SK-N-SH (cell line): ENCODE measurements around the gene ZNF138. TPM values are rescaled to one million over a fixed set of nuclear protein-coding genes. Genes with fewer than 3 reads are reported as not detected.

Experiments used
- CTCF ChIA-PET: fragments of 300-600, 350-600 bp; formaldehyde crosslinking; extraction: SDS; loops from one replicate; lab custom pipeline; 2021; lab: Yijun Ruan, JAX
- POLR2A ChIA-PET: fragments of 350-600 bp; sonication (Branson Sonifier 250); formaldehyde crosslinking; extraction: SDS; loops from one replicate; lab custom pipeline; 2020; ENCODE audit warnings: antibody characterized with exemption, inconsistent platforms; lab: Yijun Ruan, JAX
- DNase-seq: peaks from one replicate; pipeline ENCODE4 v3.0.0; 2012
- H2AFZ ChIP-seq: fragments of 200-600 bp; sonication (generic); 2 replicates; pipeline ENCODE4 v1.8.1; 2016; ENCODE audit warnings: antibody characterized with exemption, mild to moderate bottlenecking, low read depth
- H3F3A ChIP-seq: fragments of 200-600 bp; sonication (generic); replicated peaks from 2 replicates; pipeline ENCODE3; 2016; ENCODE audit warnings: antibody characterized with exemption, mild to moderate bottlenecking; ENCODE audit not compliant: insufficient read depth
- H3K27ac ChIP-seq, 2 experiments: fragments of 200-500 bp in 1 of 2; fragments of 200-600 bp in 1 of 2; sonication (Bioruptor generic) in 1 of 2; sonication (generic), shearing (Covaris generic) in 1 of 2; 2 replicates each; pipeline versions ENCODE4 v1.5.1 to v1.6.1; 2014 to 2016; ENCODE audit warnings: low read depth in 2 of 2, inconsistent platforms in 1 of 2, low read length in 1 of 2, mild to moderate bottlenecking in 1 of 2, mixed read lengths in 1 of 2
- H3K27me3 ChIP-seq: fragments of 200-600 bp; sonication (generic), shearing (Covaris generic); 2 replicates; pipeline ENCODE4 v1.6.1; 2016; ENCODE audit warnings: mixed run types; ENCODE audit not compliant: insufficient read depth
- H3K36me3 ChIP-seq, 2 experiments: fragments of 200-500 bp in 1 of 2; fragments of 200-600 bp in 1 of 2; sonication (Bioruptor generic) in 1 of 2; sonication (generic) in 1 of 2; replicated peaks in 1 of 2; 2 replicates each; pipeline versions ENCODE3 to v1.5.1; 2014 to 2016; ENCODE audit warnings: low read length in 1 of 2, mild to moderate bottlenecking in 1 of 2; ENCODE audit not compliant: insufficient read depth in 2 of 2, control insufficient read depth in 1 of 2
- H3K4me1 ChIP-seq, 2 experiments: fragments of 200-500 bp in 1 of 2; fragments of 200-600 bp in 1 of 2; sonication (Bioruptor generic) in 1 of 2; sonication (generic), shearing (Covaris generic) in 1 of 2; 2 replicates each; pipeline versions ENCODE4 v1.5.1 to v1.6.1; 2014 to 2016; ENCODE audit warnings: low read depth in 1 of 2, low read length in 1 of 2, mixed run types in 1 of 2; ENCODE audit not compliant: insufficient read depth in 2 of 2, control insufficient read depth in 1 of 2
- H3K4me2 ChIP-seq: fragments of 200-600 bp; sonication (generic), shearing (Covaris generic); 2 replicates; pipeline ENCODE4 v1.6.1; 2017; ENCODE audit warnings: mixed run types
- H3K4me3 ChIP-seq, 2 experiments: fragments of 200-500 bp in 1 of 2; fragments of 200-600 bp in 1 of 2; sonication (Bioruptor generic) in 1 of 2; sonication (generic), shearing (Covaris generic) in 1 of 2; 2 replicates each; pipeline versions ENCODE4 v1.5.1 to v1.8.1; 2014 to 2016; ENCODE audit warnings: low read depth in 2 of 2, inconsistent platforms in 1 of 2, low read length in 1 of 2, mild to moderate bottlenecking in 1 of 2, mixed read lengths in 1 of 2, moderate library complexity in 1 of 2
- H3K79me2 ChIP-seq: fragments of 200-600 bp; sonication (generic); 2 replicates; pipeline ENCODE4 v1.8.1; 2017; ENCODE audit warnings: mild to moderate bottlenecking; ENCODE audit not compliant: insufficient read depth
- H3K9ac ChIP-seq: fragments of 200-600 bp; sonication (generic); 2 replicates; pipeline ENCODE4 v1.6.1; 2017; ENCODE audit warnings: mixed run types
- H3K9me2 ChIP-seq: fragments of 200-600 bp; sonication (generic); 2 replicates; pipeline ENCODE4 v1.6.1; 2017; ENCODE audit warnings: mixed run types
- H3K9me3 ChIP-seq: fragments of 200-600 bp; sonication (generic); 2 replicates; pipeline ENCODE4 v1.6.1; 2017; ENCODE audit warnings: mixed run types, mild to moderate bottlenecking, moderate library complexity
- H4K20me1 ChIP-seq: fragments of 200-600 bp; sonication (generic); 2 replicates; pipeline ENCODE4 v1.6.1; 2017; ENCODE audit warnings: mild to moderate bottlenecking, mixed run types; ENCODE audit not compliant: insufficient read depth
- EZH2phosphoT487 ChIP-seq: fragments of 200-600 bp; sonication (generic); IDR thresholded peaks from 2 replicates; pipeline ENCODE4 v1.6.1; 2017; ENCODE audit warnings: low read depth, mixed run types, mild to moderate bottlenecking, antibody characterized with exemption, moderate library complexity, borderline replicate concordance
- GATA2 ChIP-seq: sonication (generic); formaldehyde crosslinking; IDR thresholded peaks from 2 replicates; pipeline ENCODE4 v1.5.0; 2020; ENCODE audit warnings: mild to moderate bottlenecking, missing genetic modification reagents
- RAD21 ChIP-seq: IDR thresholded peaks from 2 replicates; pipeline ENCODE4 v1.6.1; 2012; ENCODE audit warnings: mild to moderate bottlenecking, low read length
- SIN3A ChIP-seq: IDR thresholded peaks from 2 replicates; pipeline ENCODE4 v1.6.1; 2012; ENCODE audit warnings: low read depth, mild to moderate bottlenecking, low read length, moderate library complexity, borderline replicate concordance
- TEAD4 ChIP-seq: IDR thresholded peaks from 2 replicates; pipeline ENCODE4 v1.4.0; 2012; ENCODE audit warnings: mild to moderate bottlenecking, borderline replicate concordance; ENCODE audit not compliant: insufficient read depth
- WGBS: methylation state at CpG from one replicate; pipeline ENCODE4 v1.1.6; 2017; ENCODE audit warnings: low lambda C conversion rate; 5-methylcytosine and 5-hydroxymethylcytosine counted together
- polyA plus RNA-seq, 3 experiments: library from polyadenylated mRNA; depleted of rRNA; stranded (reverse); fragments of >200 nt; gene quantifications; 2 replicates each; pipeline ENCODE4 v1.2.3, GENCODE V29; 2012
- TF ChIP-seq, protein P1 (sequence below): IDR thresholded peaks from 2 replicates; pipeline ENCODE4 v1.6.1; 2012; ENCODE audit warnings: mild to moderate bottlenecking, low read depth, low read length, moderate library complexity

Gene ZNF138
- polyA plus RNA-seq, 1 of the 3 experiments (the other 2 are of a cell fraction): 4.9 TPM

DNA sequence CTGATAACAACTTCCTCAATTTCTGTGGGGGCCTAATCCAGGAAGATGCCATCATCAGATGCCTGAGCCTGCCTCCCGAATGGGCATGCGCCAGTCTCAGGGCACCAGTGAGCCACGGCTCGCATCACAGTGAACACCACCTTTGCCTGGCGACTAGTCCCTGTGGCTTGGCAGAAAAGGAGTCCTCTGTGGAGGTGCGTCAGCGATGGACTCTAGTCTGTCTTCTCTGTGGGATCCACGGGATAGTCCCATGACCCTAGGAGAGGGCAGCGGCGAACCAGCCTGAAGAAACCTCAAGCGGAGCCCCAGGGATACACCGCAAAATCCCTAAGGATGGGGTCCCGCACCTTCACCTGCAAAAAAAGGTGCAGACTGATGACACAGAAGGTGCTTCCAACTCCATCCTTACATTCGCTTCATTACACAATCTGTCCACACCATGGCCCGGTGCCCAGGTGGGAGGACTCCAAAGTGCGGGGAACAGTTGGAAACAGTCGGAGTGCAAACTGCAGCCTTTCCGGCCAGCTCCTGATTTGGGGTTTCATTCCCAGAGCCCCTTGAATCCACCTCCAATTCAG lies 73.7 kb downstream of the ZNF138 start:
- TF ChIP-seq EZH2phosphoT487 (no peak), TEAD4 (no peak), RAD21 (no peak)
- TF ChIP-seq, protein P1, sequence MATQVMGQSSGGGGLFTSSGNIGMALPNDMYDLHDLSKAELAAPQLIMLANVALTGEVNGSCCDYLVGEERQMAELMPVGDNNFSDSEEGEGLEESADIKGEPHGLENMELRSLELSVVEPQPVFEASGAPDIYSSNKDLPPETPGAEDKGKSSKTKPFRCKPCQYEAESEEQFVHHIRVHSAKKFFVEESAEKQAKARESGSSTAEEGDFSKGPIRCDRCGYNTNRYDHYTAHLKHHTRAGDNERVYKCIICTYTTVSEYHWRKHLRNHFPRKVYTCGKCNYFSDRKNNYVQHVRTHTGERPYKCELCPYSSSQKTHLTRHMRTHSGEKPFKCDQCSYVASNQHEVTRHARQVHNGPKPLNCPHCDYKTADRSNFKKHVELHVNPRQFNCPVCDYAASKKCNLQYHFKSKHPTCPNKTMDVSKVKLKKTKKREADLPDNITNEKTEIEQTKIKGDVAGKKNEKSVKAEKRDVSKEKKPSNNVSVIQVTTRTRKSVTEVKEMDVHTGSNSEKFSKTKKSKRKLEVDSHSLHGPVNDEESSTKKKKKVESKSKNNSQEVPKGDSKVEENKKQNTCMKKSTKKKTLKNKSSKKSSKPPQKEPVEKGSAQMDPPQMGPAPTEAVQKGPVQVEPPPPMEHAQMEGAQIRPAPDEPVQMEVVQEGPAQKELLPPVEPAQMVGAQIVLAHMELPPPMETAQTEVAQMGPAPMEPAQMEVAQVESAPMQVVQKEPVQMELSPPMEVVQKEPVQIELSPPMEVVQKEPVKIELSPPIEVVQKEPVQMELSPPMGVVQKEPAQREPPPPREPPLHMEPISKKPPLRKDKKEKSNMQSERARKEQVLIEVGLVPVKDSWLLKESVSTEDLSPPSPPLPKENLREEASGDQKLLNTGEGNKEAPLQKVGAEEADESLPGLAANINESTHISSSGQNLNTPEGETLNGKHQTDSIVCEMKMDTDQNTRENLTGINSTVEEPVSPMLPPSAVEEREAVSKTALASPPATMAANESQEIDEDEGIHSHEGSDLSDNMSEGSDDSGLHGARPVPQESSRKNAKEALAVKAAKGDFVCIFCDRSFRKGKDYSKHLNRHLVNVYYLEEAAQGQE: no peak
- TF ChIP-seq, all 33 proteins: peak for 0
- no peak for DNase-seq
- H3K4me1 ChIP-seq: no peaks in the 10 kb centered on the region
- H3K79me2 ChIP-seq: no peaks in the 10 kb centered on the region
- no peak overlapping the region for H3K4me3 ChIP-seq
- no peaks in the 10 kb centered on the region for H3F3A ChIP-seq
- H3K9me3 ChIP-seq: no peaks in the 10 kb centered on the region
- H3K27me3 ChIP-seq: no peaks in the 10 kb centered on the region; the same call in 1 of the 2 replicates
- H3K4me2 ChIP-seq: no peak overlapping the region
- no peaks in the 10 kb centered on the region for H3K36me3 ChIP-seq
- H3K9ac ChIP-seq: no peak overlapping the region
- ChIA-PET CTCF (no interaction called here), POLR2A (no interaction called here)
- H3K9me2 ChIP-seq: no peaks in the 10 kb centered on the region
- no peaks in the 10 kb centered on the region for H4K20me1 ChIP-seq
- no peak overlapping the region for H2AFZ ChIP-seq
- WGBS: 43% methylated on average over 17 of the region's 18 CpGs
- no peak overlapping the region for H3K27ac ChIP-seq

DNA sequence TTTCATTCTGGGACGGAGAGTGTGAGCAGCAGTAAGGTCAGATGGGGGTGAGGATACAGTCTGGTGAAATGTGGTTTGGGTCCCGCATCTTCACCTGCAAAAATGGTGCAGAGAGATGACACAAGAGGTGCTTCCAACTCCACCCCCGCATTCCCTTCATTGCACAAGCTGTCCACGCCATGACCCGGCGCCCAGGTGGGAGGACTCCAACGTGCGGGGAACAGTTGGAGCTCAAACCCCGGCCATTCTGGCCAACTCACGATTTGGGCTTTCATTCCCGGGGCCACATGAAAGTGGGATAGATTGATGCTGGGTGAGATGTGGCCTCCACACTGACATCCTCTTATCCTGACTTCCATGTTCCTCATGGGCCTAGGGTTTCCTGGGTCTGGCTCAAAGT lies 74.3 kb downstream of the ZNF138 start:
- POLR2A ChIA-PET: no interaction called here
- no peak for DNase-seq
- no peak overlapping the region for H3K4me2 ChIP-seq
- no peak overlapping the region for H3K9ac ChIP-seq
- H3K9me2 ChIP-seq: no peaks in the 10 kb centered on the region
- H3K79me2 ChIP-seq: no peaks in the 10 kb centered on the region
- H2AFZ ChIP-seq: no peak overlapping the region
- no peaks in the 10 kb centered on the region for H3F3A ChIP-seq
- WGBS: 63% methylated on average over 9 of the region's 11 CpGs
- no peaks in the 10 kb centered on the region for H3K9me3 ChIP-seq
- no peak overlapping the region for H3K4me3 ChIP-seq
- H3K4me1 ChIP-seq: no peaks in the 10 kb centered on the region
- no peaks in the 10 kb centered on the region; the same call in 1 of the 2 replicates for H3K27me3 ChIP-seq
- no peak for TF ChIP-seq GATA2
- no peak for TF ChIP-seq TEAD4
- no peak for TF ChIP-seq SIN3A
- TF ChIP-seq, all 33 proteins: peak for 0
- Histone ChIP-seq H3K36me3 (no peaks in the 10 kb centered on the region), H4K20me1 (no peaks in the 10 kb centered on the region), H3K27ac (no peak overlapping the region)
- CTCF ChIA-PET: no interaction called here
